ENCODE measurements around the gene IGSF3.
"Not testable (repeated sequence)": the region's sequence is repeated elsewhere in the genome, so short reads cannot be mapped to it uniquely, and the experiment has no call there.

The IGSF3 gene

GRCh38 chr1:116572771-116573430 is 94.6 kb downstream of the IGSF3 start:
- DNase-seq, result no peak

GRCh38 chr1:116572099-116572498 is 95.4 kb downstream of the IGSF3 start:
- no peak for DNase-seq

- no peak for DNase-seq
These were observed 96.2 kb downstream of the IGSF3 start for GRCh38 chr1:116571215-116571919.

- DNase-seq, result peak; percentile 71
These were observed 96.9 kb downstream of the IGSF3 start, which contains the start of gene CD58 for GRCh38 chr1:116570358-116571214. TSS of gene CD58 (minus strand) at chr1:116571026. CDS start at chr1:116570972, 54 bp downstream.

DNA sequence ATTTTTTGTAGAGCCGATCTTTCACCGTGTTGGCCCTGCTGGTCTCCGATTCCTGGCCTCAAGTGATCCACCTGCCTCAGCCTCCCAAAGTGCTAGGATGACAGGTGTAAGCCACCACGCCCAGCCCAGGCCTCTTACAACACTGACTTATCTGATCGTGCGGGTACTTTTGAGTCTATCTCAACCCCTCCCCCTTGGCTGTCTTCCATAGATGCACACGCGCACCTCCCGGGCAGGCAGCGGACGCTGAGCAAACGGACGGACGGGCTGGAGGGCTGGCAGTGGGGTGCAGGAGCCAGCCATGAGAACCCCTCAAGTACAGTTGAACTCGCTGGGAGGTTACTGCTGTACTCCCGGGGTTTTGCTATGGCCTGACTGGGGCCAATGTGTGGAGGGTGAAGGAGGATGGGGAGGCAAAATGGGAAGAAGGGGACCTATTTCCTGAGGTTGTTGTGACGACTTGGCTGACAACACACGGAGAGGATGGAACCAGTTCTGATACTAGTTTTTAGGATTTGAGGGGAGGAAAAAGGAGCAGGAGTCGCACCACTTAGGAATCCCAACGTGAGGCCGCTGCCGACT is 97.7 kb downstream of the IGSF3 start:
- peak; percentile 46 for DNase-seq

GRCh38 chr1:116569381-116569670 is 98.2 kb downstream of the IGSF3 start:
- no peak for DNase-seq

DNA sequence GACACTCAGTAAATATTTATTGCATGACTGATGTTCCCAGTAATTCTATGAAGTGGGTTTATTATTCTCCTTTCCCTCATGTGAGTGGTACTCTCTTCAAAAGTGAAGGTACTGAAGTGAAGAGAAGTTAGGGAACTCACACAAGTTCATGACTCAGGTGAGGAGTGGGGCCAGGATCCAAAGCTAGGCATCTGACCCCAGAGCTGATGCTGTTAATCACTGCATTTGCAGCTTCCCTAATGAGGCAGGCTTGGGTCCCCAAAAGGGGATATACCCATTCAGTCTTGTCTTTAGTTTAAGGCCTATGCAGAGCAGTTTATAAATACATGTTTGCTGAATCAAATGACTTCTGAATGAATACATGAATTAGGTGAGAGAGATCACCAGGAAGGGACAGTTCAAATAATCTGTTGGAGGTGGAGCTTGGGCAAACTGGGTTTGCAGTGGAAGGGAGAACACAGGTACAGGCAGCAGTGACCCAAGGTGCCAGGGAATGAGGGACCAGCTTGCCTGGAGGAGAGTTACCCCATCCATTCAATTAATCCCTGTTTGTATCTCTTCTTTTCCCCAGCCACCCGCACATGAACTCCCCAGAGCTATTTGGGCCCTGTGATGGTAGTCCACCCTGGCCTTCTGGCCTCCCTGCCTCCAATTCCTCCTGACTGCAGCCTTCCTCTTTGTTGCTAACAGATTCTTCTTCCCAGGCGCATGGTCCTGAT is 98.7 kb downstream of the IGSF3 start:
- DNase-seq, result no peak

DNA sequence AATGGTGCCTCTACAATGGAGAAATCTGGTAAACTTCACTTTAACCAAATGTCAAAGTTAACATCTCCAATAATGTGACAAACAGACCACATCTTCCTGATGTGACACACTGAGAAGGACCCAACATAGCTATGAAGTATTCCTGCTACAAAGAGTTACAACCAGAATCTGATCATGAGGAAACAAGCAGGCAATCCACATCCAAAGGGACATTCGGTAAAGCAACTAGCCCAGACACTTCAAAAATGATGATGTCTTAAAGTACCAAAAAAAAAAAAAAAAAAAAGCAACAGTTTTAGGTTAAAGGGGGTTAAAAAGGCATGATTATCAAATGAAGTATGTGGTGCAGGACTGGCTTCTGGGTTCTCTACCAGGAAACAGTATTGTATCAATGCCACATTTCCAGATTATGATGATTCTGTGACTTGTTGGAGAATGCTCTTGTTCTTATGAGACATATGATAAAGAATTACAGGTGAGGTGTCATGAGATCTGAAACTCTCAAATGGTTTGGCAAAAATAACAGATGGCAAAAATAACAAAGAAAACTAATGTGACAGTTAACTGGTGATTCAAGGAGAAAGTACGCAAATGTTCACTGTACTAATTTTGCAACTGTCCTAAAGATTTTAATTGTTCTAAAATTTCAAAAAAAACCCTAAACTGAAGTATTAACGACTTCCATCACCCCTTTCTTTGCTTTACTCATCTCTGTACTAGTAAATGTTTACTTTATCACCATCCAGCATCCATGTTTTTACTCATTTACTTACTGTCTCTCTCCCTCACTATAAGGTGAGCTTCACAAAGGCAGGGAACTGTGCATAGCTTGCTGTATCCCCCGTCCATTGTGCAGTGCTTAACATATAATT is 99.5 kb downstream of the IGSF3 start:
- DNase-seq, result no peak

DNA sequence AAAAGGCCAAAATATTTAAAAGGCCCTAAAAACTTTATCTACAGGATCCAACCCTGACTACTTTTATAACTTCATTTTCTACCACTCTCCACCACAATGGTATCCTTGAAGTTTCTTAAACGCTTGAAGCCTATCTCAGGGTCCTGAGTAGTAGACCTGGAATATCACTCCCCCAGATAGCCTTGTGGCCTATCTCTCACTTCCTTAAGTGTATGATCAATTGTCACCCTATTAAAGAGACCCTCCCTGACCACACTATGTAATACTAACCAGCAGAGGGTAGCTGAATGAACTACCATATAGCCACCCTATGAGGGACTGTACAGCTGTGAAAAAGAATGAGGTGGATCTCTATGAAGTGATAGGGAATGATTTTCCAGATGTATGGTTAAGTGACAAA is 102.3 kb downstream of the IGSF3 start:
- DNase-seq, result no peak

DNA sequence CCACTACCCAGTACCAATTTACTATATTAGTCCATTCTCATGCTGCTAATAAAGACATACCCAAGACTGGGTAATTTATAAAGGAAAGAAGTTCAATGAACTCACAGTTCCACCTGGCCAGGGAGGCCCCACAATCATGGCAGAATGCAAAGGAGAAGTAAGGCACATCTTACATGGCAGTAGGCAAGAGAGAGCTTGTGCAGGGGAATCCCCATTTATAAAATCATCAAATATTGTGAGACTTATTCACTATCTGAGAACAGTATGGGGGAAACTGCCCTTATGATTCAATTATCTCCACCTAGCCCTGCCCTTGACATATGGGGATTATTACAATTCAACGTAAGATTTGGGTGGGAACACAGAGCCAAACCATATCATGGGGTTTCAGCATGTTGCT is 103.1 kb downstream of the IGSF3 start:
- DNase-seq, result no peak

DNA sequence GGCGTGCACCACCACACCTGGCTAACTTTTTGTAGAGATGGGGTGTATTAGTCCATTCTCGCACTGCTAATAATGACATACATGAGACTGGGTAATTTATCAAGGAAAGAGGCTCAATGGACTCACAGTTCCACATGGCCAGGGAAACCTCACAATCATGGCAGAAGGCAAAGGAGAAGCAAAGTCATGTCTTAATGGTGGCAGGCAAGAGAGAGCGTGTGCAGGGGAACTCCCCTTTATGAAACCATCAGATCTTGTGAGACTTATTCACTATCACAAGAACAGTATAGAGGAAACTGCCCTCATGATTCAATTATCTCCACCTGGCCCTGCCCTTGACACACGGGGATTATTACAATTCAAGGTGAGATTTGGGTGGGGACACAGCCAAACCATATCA is 105.1 kb downstream of the IGSF3 start:
- not testable (repeated sequence) for DNase-seq

- DNase-seq, result no peak
These were observed 106.0 kb downstream of the IGSF3 start for GRCh38 chr1:116561563-116561962.

DNA sequence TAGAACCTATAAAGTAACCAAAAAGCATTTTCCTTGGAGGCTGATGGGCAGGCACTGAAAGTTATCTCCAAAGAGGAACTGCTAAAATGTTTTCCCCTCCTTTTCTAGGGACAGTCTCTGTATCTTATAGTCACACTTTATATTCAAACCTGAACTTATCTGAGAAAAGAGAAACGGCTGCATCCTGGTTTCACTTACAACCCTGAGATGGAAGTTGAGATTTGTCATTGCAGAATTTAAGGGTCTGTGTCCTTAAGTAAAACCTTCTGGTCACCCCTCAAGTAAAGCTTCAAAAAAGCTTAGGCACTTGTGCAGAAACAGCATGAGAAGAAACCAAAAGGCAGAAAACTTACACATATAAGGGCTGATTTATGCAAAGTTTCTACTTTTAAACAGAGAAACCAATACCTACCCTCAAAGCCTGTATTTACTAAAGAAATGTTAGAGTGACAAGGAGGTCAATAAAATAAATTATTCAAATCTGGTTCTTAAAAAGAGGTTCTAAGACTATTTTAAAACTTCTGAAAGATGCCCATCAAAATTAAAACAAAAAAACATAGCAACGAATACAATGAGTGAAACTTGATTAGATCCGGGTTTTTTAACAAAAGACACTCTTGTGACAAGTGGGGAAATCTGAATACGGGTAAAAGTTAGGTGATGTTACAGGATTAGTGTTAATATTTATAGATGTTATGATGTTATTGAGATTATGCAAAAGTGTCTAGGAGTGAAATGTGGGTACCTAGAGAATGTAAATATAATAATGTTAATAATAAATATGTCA is 106.6 kb downstream of the IGSF3 start:
- no peak for DNase-seq

DNA sequence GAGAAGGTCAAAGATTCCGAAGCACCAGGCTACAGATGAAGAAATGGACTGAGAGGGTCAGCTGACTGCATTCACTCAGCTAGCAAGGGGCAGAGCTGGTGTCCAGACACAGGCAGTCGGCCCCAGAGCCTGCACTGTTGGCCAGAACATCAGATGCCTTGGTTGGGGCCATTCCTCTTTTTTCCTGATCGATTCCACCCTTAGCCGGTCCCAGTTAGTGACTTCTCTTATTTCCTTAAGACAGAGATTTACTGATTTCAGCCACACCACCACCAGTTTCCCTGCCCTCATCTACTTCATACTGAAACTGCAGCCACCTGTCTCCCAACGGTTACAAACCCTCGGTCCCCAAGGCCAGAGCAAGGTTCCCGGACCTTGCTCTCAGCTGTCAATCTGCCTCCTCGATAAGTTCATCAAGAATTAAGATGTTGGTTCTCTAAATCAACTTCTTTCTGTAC is 108.2 kb downstream of the IGSF3 start:
- no peak for DNase-seq

- DNase-seq, result no peak
These were observed 109.0 kb downstream of the IGSF3 start for GRCh38 chr1:116558571-116558970.

- DNase-seq, result no peak
These were observed 109.4 kb downstream of the IGSF3 start for GRCh38 chr1:116558140-116558549.

- no peak for DNase-seq
These were observed 110.1 kb downstream of the IGSF3 start for GRCh38 chr1:116557323-116557878.

DNA sequence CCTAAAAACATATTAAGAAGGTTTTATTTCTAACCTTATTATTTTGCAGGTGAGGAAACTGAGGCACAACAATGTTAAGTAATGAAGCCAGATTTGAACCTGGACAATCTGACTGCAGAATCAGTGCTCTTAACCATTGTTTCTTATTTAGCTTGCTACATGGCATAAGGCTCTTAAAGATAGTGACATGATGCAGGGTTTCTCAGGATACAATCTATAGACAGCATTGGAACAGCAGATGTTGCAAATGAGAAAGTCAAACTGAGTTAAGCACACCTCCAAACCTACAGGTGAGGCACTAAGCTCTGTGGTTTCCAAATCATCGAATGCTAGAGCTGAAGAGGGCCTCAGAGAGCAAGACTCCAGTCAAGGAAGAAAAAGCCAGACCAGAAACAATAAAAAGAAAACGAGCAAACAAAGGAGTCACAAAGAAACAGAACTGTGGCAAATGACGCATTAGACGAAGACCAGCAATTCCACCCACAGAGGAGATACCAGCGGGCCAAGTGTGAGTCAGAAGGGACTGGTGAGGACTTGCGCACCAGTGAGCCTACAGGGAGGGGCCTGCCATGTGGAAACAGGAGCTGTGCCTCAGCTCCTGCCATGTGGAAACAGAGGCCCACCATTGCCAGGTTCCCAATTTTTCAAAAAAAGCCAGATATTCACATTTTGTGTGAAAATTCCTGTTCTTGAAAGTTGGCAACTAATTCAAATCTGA is 111.1 kb downstream of the IGSF3 start:
- peak; percentile 60 for DNase-seq

GRCh38 chr1:116554924-116555323 is 112.6 kb downstream of the IGSF3 start:
- DNase-seq, result no peak
